ENCODE measurements around the gene PMPCA. TPM values are rescaled to one million over a fixed set of nuclear protein-coding genes. Genes with fewer than 3 reads are reported as not detected.

Gene PMPCA
- total RNA-seq, 1 experiment from 2014 or later, result 54.9 TPM

DNA sequence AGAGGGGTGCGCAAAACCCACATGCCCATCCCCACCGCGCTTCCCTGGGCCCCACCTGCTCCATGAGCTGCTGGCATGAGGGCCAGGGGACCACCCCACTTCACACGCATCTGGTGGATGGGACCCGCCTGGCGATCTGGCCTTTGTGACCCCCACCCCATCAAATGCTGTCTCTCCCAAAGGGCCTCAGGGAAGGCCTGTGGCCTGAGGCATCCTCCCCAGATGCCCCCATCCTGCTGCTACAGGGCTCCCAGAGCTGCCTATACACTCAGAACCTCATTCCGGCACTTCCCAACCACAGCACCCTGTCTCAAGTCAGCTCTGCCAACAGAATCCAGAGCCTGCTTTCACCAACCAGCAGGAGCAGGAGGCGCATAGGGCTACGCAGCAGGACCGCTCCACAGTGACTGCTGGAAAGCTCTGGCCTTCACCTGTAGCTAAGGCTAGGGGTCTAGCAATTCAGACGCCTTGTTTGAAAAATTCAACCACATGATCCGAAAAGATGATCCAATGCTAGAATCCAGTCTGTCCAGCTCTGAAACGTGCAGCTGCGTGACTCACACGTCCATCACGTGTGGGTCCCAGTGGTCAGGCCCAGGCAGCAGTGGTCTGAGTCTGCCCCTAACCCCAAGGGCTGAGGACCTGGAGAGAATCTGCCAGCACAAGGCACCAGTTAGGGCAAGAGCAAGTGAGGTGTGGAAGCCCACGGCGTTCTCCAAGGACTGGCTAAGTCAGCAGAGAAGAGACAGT lies 9.1 kb upstream of the PMPCA start:
- Histone ChIP-seq H3F3A (ENCODE audit: low read length, unreplicated experiment) (no peaks in the 10 kb centered on the region), H3K79me2 (ENCODE audit: low read length) (peaks cover 23% of the 10 kb centered on the region), H3K36me3 (ENCODE audit: low read depth, low read length) (peaks cover 3% of the 10 kb centered on the region; the same call in 1 of the 2 replicates), H3K27ac (ENCODE audit: low read length) (no peak overlapping the region), H3K4me3 (ENCODE audit: low read length) (no peak overlapping the region), H3K4me2 (ENCODE audit: low read length) (no peak overlapping the region), H3K4me1 (ENCODE audit: insufficient read depth, low read length) (peaks cover 12% of the 10 kb centered on the region), H3K9me3 (ENCODE audit: low read length) (no peaks in the 10 kb centered on the region), H3K27me3 (ENCODE audit: low read length) (no peaks in the 10 kb centered on the region), H3K9me2 (replicated peaks; ENCODE audit: low read length) (no peaks in the 10 kb centered on the region), H2AFZ (ENCODE audit: low read length) (no peak overlapping the region), H4K20me1 (ENCODE audit: low read length) (no peaks in the 10 kb centered on the region), H3K9ac (ENCODE audit: low read length) (no peak overlapping the region)
- POLR2A ChIA-PET (ENCODE audit: unreplicated experiment), result no interaction called here
- CTCF ChIA-PET, result no interaction called here
- ATAC-seq, result no peak
- intact Hi-C loops (cut with micrococcal nuclease), result loop anchor here (2.0 kb wide), 1 partner anchor 63 kb away; no protein-coding TSS in a partner anchor
- DNase-seq, result no peak
- BruUV-seq (replicated peaks), result no TSS peak
- TF ChIP-seq EZH2phosphoT487 (IDR thresholded peaks at IDR 0.05; ENCODE audit: borderline replicate concordance, low read length) (no peak), EZH2 (IDR thresholded peaks at IDR 0.05; ENCODE audit: low read length, unreplicated experiment) (no peak)
- TF ChIP-seq, protein P1, sequence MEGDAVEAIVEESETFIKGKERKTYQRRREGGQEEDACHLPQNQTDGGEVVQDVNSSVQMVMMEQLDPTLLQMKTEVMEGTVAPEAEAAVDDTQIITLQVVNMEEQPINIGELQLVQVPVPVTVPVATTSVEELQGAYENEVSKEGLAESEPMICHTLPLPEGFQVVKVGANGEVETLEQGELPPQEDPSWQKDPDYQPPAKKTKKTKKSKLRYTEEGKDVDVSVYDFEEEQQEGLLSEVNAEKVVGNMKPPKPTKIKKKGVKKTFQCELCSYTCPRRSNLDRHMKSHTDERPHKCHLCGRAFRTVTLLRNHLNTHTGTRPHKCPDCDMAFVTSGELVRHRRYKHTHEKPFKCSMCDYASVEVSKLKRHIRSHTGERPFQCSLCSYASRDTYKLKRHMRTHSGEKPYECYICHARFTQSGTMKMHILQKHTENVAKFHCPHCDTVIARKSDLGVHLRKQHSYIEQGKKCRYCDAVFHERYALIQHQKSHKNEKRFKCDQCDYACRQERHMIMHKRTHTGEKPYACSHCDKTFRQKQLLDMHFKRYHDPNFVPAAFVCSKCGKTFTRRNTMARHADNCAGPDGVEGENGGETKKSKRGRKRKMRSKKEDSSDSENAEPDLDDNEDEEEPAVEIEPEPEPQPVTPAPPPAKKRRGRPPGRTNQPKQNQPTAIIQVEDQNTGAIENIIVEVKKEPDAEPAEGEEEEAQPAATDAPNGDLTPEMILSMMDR (conservative IDR thresholded peaks at IDR 0.05; ENCODE audit: low read depth, low read length), result no peak

DNA sequence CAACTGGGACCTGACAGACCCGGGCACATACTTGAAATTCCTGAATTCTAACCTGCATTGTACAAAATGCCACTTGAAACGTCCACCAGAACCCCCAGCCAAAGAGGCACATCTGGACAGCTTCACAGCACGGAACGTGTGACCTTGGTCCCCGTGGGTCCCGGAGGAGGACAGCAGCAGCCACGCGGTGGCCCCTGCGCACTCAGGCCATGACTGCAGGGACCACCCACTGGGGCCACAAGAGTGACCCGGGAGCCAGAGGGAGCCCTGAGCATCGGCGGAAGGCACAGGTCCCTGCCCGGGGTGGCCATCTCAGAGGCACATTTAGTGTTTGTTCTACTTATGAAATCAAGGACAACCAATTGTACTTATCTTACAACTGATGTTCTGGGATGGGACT lies 8.4 kb upstream of the PMPCA start:
- TF ChIP-seq EZH2phosphoT487 (IDR thresholded peaks at IDR 0.05; ENCODE audit: borderline replicate concordance, low read length) (no peak), EZH2 (IDR thresholded peaks at IDR 0.05; ENCODE audit: low read length, unreplicated experiment) (no peak)
- TF ChIP-seq, protein P1 (conservative IDR thresholded peaks at IDR 0.05; ENCODE audit: low read depth, low read length), result no peak
- intact Hi-C loops (cut with micrococcal nuclease), result no loop called here

DNA sequence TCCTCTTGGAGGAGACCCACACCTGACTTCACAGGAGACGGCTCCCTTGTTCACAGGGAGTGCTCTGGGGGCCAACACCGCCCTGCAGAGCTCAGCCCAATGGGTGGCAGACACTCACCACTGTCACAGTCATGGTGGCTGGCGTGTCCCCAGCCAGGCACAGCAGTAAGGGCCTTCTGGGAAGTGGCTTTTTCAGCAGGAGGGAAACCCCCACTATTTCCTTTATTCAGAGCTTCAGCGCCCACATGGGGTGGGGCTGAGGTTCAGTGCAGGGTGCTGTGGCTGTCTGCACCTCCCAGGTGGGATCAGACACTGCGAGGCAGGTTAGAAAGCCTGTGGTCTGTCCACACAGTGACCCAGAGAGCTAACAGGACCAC lies 6.9 kb upstream of the PMPCA start:
- TF ChIP-seq EZH2 (IDR thresholded peaks at IDR 0.05; ENCODE audit: low read length, unreplicated experiment) (no peak), EZH2phosphoT487 (IDR thresholded peaks at IDR 0.05; ENCODE audit: borderline replicate concordance, low read length) (no peak)
- TF ChIP-seq, protein P1 (conservative IDR thresholded peaks at IDR 0.05; ENCODE audit: low read depth, low read length), result no peak
- no peaks in the 10 kb centered on the region; the same call in 1 of the 2 replicates for H3K36me3 ChIP-seq (ENCODE audit: low read depth, low read length)
- intact Hi-C loops (cut with micrococcal nuclease), result no loop called here
- no peak overlapping the region for H3K4me2 ChIP-seq (ENCODE audit: low read length)
- no peak for DNase-seq
- no peaks in the 10 kb centered on the region for H3F3A ChIP-seq (ENCODE audit: low read length, unreplicated experiment)
- no peaks in the 10 kb centered on the region for H3K9me2 ChIP-seq (replicated peaks; ENCODE audit: low read length)
- H3K4me3 ChIP-seq (ENCODE audit: low read length), result no peak overlapping the region
- H3K4me1 ChIP-seq (ENCODE audit: insufficient read depth, low read length), result peaks cover 9% of the 10 kb centered on the region
- ChIA-PET CTCF (no interaction called here), POLR2A (ENCODE audit: unreplicated experiment) (no interaction called here)
- no peak overlapping the region for H3K9ac ChIP-seq (ENCODE audit: low read length)
- H3K79me2 ChIP-seq (ENCODE audit: low read length), result peaks cover 15% of the 10 kb centered on the region
- no TSS peak for BruUV-seq (replicated peaks)
- H3K9me3 ChIP-seq (ENCODE audit: low read length), result no peaks in the 10 kb centered on the region
- no peak for ATAC-seq
- H4K20me1 ChIP-seq (ENCODE audit: low read length), result no peaks in the 10 kb centered on the region
- H2AFZ ChIP-seq (ENCODE audit: low read length), result no peak overlapping the region
- no peaks in the 10 kb centered on the region for H3K27me3 ChIP-seq (ENCODE audit: low read length)
- no peak overlapping the region for H3K27ac ChIP-seq (ENCODE audit: low read length)

More for the DNA sequence above, 8.4 kb upstream of the PMPCA start:
- H3F3A ChIP-seq (ENCODE audit: low read length, unreplicated experiment), result no peaks in the 10 kb centered on the region
- no peak overlapping the region for H2AFZ ChIP-seq (ENCODE audit: low read length)
- H3K36me3 ChIP-seq (ENCODE audit: low read depth, low read length), result no peaks in the 10 kb centered on the region; the same call in 1 of the 2 replicates
- H3K4me3 ChIP-seq (ENCODE audit: low read length), result no peak overlapping the region
- H3K9me2 ChIP-seq (replicated peaks; ENCODE audit: low read length), result no peaks in the 10 kb centered on the region
- H4K20me1 ChIP-seq (ENCODE audit: low read length), result no peaks in the 10 kb centered on the region
- no peak for DNase-seq
- no peak overlapping the region for H3K4me2 ChIP-seq (ENCODE audit: low read length)
- POLR2A ChIA-PET (ENCODE audit: unreplicated experiment), result no interaction called here
- BruUV-seq (replicated peaks), result no TSS peak
- H3K9ac ChIP-seq (ENCODE audit: low read length), result no peak overlapping the region
- ATAC-seq, result no peak
- H3K27me3 ChIP-seq (ENCODE audit: low read length), result no peaks in the 10 kb centered on the region
- H3K27ac ChIP-seq (ENCODE audit: low read length), result no peak overlapping the region
- H3K4me1 ChIP-seq (ENCODE audit: insufficient read depth, low read length), result peaks cover 12% of the 10 kb centered on the region
- CTCF ChIA-PET, result no interaction called here
- H3K79me2 ChIP-seq (ENCODE audit: low read length), result peaks cover 23% of the 10 kb centered on the region
- H3K9me3 ChIP-seq (ENCODE audit: low read length), result no peaks in the 10 kb centered on the region
